HG03280 (cell line): ENCODE data around the gene MPP2.
"Not testable (repeated sequence)": the region's sequence is repeated elsewhere in the genome, so short reads cannot be mapped to it uniquely, and the experiment has no call there.

Experiments used
- ATAC-seq: cut with Tn5 transposase; IDR thresholded peaks from one replicate; pipeline ENCODE4 v1.9.1; 2021; ENCODE audit warnings: mild to moderate bottlenecking, moderate library complexity; ENCODE audit not compliant: unreplicated experiment

MPP2 gene

GRCh38 chr17:43931062-43931571, 23.8 kb upstream of the MPP2 start:
- ATAC-seq, result no peak

- ATAC-seq, result no peak
These were observed 21.3 kb upstream of the MPP2 start for GRCh38 chr17:43928609-43929008.

GRCh38 chr17:43927929-43928328, 20.6 kb upstream of the MPP2 start:
- ATAC-seq, result not testable (repeated sequence)

- ATAC-seq, result no peak
These were observed 19.9 kb upstream of the MPP2 start for GRCh38 chr17:43927060-43927864.

- ATAC-seq, result no peak
These were observed 17.2 kb upstream of the MPP2 start for GRCh38 chr17:43924558-43924957.

GRCh38 chr17:43920500-43921095, 13.3 kb upstream of the MPP2 start:
- ATAC-seq, result no peak

GRCh38 chr17:43918026-43918389, 10.7 kb upstream of the MPP2 start:
- no peak for ATAC-seq

- ATAC-seq, result no peak
These were observed 10.2 kb upstream of the MPP2 start for GRCh38 chr17:43917348-43918025.

GRCh38 chr17:43917016-43917347, 9.6 kb upstream of the MPP2 start:
- no peak for ATAC-seq

GRCh38 chr17:43916385-43916784, 9.0 kb upstream of the MPP2 start:
- ATAC-seq, result no peak

GRCh38 chr17:43915559-43915958, 8.2 kb upstream of the MPP2 start:
- no peak for ATAC-seq

GRCh38 chr17:43914451-43914850, 7.1 kb upstream of the MPP2 start:
- no peak for ATAC-seq

- ATAC-seq, result no peak
These were observed 6.2 kb upstream of the MPP2 start for GRCh38 chr17:43913584-43913983.

- ATAC-seq, result no peak
These were observed 5.4 kb upstream of the MPP2 start for GRCh38 chr17:43912635-43913304.

- ATAC-seq, result no peak
These were observed 4.6 kb upstream of the MPP2 start for GRCh38 chr17:43911904-43912303.

- no peak for ATAC-seq
These were observed 2.3 kb upstream of the MPP2 start for GRCh38 chr17:43909537-43910231.

GRCh38 chr17:43907998-43908721, 824 bp upstream of the MPP2 start:
- ATAC-seq, result no peak

GRCh38 chr17:43906951-43907424, 348 bp downstream of the MPP2 start:
- no peak for ATAC-seq

- no peak for ATAC-seq
These were observed 1.1 kb downstream of the MPP2 start for GRCh38 chr17:43905985-43906852.
